ENCODE data around the gene EXOC6B. TPM values are rescaled to one million over a fixed set of nuclear protein-coding genes. Genes with fewer than 3 reads are reported as not detected.

The EXOC6B gene
- total RNA-seq, 1 experiment from 2014 or later, result 40.1 TPM

- H3K79me2 ChIP-seq (ENCODE audit: insufficient read depth, low read length), result no peaks in the 10 kb centered on the region
- no peak overlapping the region for H2BK12ac ChIP-seq (ENCODE audit: insufficient read length, low read depth, low read length)
- H3K4me1 ChIP-seq (ENCODE audit: insufficient read depth, low read length), result no peaks in the 10 kb centered on the region
- H3T11ph ChIP-seq (ENCODE audit: low read length), result no peak overlapping the region
- no peak for DNase-seq
- H3K23ac ChIP-seq (ENCODE audit: insufficient read length, low read depth, low read length), result no peak overlapping the region
- H2BK5ac ChIP-seq (ENCODE audit: insufficient read length, low read length), result no peak overlapping the region
- no peak overlapping the region for H3K4me3 Mint-ChIP-seq
- no peak overlapping the region for H3K4me2 ChIP-seq (ENCODE audit: insufficient read depth, insufficient read length, low read length)
- no peaks in the 10 kb centered on the region for H3K36me3 Mint-ChIP-seq (ENCODE audit: insufficient read depth in 1 of 3, low read depth in 3 of 3)
- H2BK15ac ChIP-seq (ENCODE audit: low read depth, low read length), result no peak overlapping the region
- H3K4me1 Mint-ChIP-seq, result peaks cover 9 to 14% of the 10 kb centered on the region in 2 experiments
- no peaks in the 10 kb centered on the region for H3K9me3 ChIP-seq (ENCODE audit: control insufficient read depth, low read depth, low read length)
- H3K9me3 Mint-ChIP-seq, result no peaks in the 10 kb centered on the region
- no peak overlapping the region for H3K27ac Mint-ChIP-seq
- H4K20me1 ChIP-seq (ENCODE audit: control insufficient read depth, insufficient read depth, insufficient read length), result no peaks in the 10 kb centered on the region
- H4K8ac ChIP-seq (replicated peaks; ENCODE audit: insufficient read length, low read depth, low read length), result no peak overlapping the region
- peaks cover 8% of the 10 kb centered on the region for H3K23me2 ChIP-seq (ENCODE audit: insufficient read length, low read depth, low read length, poor library complexity, severe bottlenecking)
- no peak overlapping the region for H2BK20ac ChIP-seq (ENCODE audit: low read depth, low read length, poor library complexity, severe bottlenecking)
- H4K91ac ChIP-seq (ENCODE audit: insufficient read length, low read depth, low read length), result no peak overlapping the region
- no peak overlapping the region for H3K18ac ChIP-seq (ENCODE audit: insufficient read length, low read depth, low read length)
- H3K27me3 Mint-ChIP-seq (ENCODE audit: low read depth), result peaks cover 21% of the 10 kb centered on the region
- TF ChIP-seq CTCF (conservative IDR thresholded peaks at IDR 0.05), result no peak
- no peaks in the 10 kb centered on the region; the same call in 1 of the 2 replicates for H3K27me3 ChIP-seq (ENCODE audit: insufficient read depth, low read length)
- H3K9ac ChIP-seq (ENCODE audit: extremely low read depth, insufficient read length, low read length), result no peak overlapping the region
- H2AFZ ChIP-seq (ENCODE audit: low read length), result no peak overlapping the region
- no peak overlapping the region for H2AK5ac ChIP-seq (ENCODE audit: insufficient read length, low read length)
- H2BK120ac ChIP-seq (ENCODE audit: low read depth, low read length, poor library complexity, severe bottlenecking), result no peak overlapping the region
- WGBS (ENCODE audit: extremely low coverage, insufficient read length, low lambda C conversion rate), result no CpG with 5 or more reads among the region's 2 CpGs
- H3K56ac ChIP-seq (ENCODE audit: insufficient read length, low read depth, low read length), result no peak overlapping the region
- H3K27ac ChIP-seq (ENCODE audit: insufficient read length, low read depth, low read length), result no peak overlapping the region
- no peaks in the 10 kb centered on the region for H3K79me1 ChIP-seq (ENCODE audit: insufficient read depth, low read depth, low read length, poor library complexity, severe bottlenecking)
- no peak overlapping the region for H4K5ac ChIP-seq (ENCODE audit: insufficient read length, low read depth, low read length)
- H3K4ac ChIP-seq (ENCODE audit: low read depth, low read length), result no peak overlapping the region
- H3K14ac ChIP-seq (ENCODE audit: insufficient read depth, low read length), result no peak overlapping the region
Observed at GRCh38 chr2:72864500-72864899, 38.7 kb upstream of the EXOC6B start.
